Sigmoid colon (tissue), 4 donors: ENCODE measurements around the gene STK4.
A peak's percentile ranks its signal among the peaks of the same experiment; 100 is the strongest.

ENCODE experiments used
- CTCF ChIP-seq, 4 experiments: fragments of 450-650 bp in 3 of 4; fragments of 200-600 bp in 1 of 4; IDR thresholded peaks; one replicate each; pipeline ENCODE4 v1.5.1; 2016 to 2019; ENCODE audit warnings: antibody characterized with exemption in 4 of 4, mild to moderate bottlenecking in 3 of 4, moderate library complexity in 2 of 4
- EP300 ChIP-seq, 4 donors: sonication (generic); formaldehyde crosslinking; IDR thresholded peaks; one replicate each; pipeline ENCODE4 v1.6.1; 2017; ENCODE audit warnings: antibody characterized with exemption in 4 of 4

- TF ChIP-seq CTCF (IDR thresholded peaks at IDR 0.05), result peak; percentile 25 to 61 (median 48)
- no peak for TF ChIP-seq EP300 (IDR thresholded peaks at IDR 0.05)
Observed at GRCh38 chr20:45011108-45011526, 44.8 kb downstream of the STK4 start.
